Measurements from ENCODE around the gene WDFY2. TPM values are rescaled to one million over a fixed set of nuclear protein-coding genes. Genes with fewer than 3 reads are reported as not detected.

Gene WDFY2
- total and polyA plus RNA-seq, 4 donors = 4.6 to 27.3 (median 10.9) TPM

DNA sequence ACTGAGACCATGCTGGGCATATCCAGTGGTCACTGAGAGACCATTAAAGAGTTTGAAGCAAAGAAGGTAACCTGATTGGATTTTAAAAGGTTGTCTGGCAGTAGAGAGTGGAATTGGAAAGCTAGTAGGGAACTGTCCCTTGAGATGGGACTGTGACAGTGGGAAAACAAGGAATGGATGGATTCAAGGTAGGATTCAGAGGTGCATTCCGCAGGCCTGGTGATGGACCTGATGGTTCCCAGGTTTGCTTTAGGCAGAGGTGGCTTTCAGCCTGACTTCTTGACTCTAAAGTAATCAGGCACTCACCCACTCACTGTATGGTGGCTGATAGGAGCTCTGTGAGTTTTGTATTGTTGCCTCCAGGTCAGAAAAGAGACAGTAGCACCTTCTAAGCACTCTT lies 146.7 kb downstream of the WDFY2 start:
- Histone ChIP-seq H3K9me3 (ENCODE audit: control insufficient read depth in 4 of 4, insufficient read depth in 3 of 4, low read length in 3 of 4) (no peaks in the 10 kb centered on the region), H3K9ac (ENCODE audit: insufficient read depth in 1 of 2, low read length in 2 of 2) (no peak overlapping the region), H3K27ac (ENCODE audit: low read depth in 1 of 2, low read length in 1 of 2) (no peak overlapping the region), H3K4me1 (ENCODE audit: control insufficient read depth in 5 of 5, insufficient read depth in 5 of 5, low read length in 5 of 5) (peaks cover 5 to 46% (median 9%) of the 10 kb centered on the region in 5 donors), H3K4me3 (no peak overlapping the region), H3K36me3 (ENCODE audit: control insufficient read depth in 4 of 4, insufficient read depth in 4 of 4, low read length in 4 of 4) (peaks cover 0 to 8% (median 3%) of the 10 kb centered on the region in 4 donors), H3K27me3 (ENCODE audit: control insufficient read depth in 3 of 3, insufficient read depth in 3 of 3, low read length in 2 of 3) (peaks cover 0 to 3% (median 0%) of the 10 kb centered on the region in 3 donors)
- TF ChIP-seq, protein P1, sequence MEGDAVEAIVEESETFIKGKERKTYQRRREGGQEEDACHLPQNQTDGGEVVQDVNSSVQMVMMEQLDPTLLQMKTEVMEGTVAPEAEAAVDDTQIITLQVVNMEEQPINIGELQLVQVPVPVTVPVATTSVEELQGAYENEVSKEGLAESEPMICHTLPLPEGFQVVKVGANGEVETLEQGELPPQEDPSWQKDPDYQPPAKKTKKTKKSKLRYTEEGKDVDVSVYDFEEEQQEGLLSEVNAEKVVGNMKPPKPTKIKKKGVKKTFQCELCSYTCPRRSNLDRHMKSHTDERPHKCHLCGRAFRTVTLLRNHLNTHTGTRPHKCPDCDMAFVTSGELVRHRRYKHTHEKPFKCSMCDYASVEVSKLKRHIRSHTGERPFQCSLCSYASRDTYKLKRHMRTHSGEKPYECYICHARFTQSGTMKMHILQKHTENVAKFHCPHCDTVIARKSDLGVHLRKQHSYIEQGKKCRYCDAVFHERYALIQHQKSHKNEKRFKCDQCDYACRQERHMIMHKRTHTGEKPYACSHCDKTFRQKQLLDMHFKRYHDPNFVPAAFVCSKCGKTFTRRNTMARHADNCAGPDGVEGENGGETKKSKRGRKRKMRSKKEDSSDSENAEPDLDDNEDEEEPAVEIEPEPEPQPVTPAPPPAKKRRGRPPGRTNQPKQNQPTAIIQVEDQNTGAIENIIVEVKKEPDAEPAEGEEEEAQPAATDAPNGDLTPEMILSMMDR (IDR thresholded peaks at IDR 0.05; ENCODE audit: control extremely low read depth, extremely low read depth) = no peak
- ATAC-seq (ENCODE audit: insufficient read depth, low FRiP score) = no peak
- DNase-seq = no peak
- WGBS, 2 donors = 100% methylated on average over 1 of the region's 1 CpG

DNA sequence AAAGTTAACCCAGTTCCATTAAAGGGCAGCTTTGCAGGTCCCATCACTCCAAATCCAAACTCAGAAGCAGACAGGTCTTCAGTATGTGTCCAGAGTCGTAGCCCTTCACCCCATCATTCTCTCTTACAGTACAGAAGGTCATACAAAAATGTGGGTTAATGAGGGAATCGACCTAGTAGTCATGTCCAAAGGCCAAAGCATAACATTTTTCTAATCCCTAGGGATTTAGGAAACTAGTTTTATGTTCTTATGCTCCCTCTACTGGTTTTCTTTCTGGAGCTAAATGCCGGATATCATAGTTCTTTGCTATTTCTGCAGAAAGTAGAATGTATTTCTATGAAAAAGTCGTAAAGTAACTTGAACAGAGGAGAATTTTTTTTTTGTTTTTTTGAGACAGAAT lies 147.5 kb downstream of the WDFY2 start:
- TF ChIP-seq, protein P1 (IDR thresholded peaks at IDR 0.05; ENCODE audit: control extremely low read depth, extremely low read depth) = no peak
- Histone ChIP-seq H3K4me1 (ENCODE audit: control insufficient read depth in 5 of 5, insufficient read depth in 5 of 5, low read length in 5 of 5) (peaks cover 3 to 38% (median 9%) of the 10 kb centered on the region in 5 donors), H3K36me3 (ENCODE audit: control insufficient read depth in 4 of 4, insufficient read depth in 4 of 4, low read length in 4 of 4) (peaks cover 0 to 7% (median 3%) of the 10 kb centered on the region in 4 donors), H3K9ac (ENCODE audit: insufficient read depth in 1 of 2, low read length in 2 of 2) (peak overlapping the region in 1 of 2 donors; percentile 19), H3K4me3 (no peak overlapping the region), H3K9me3 (ENCODE audit: control insufficient read depth in 4 of 4, insufficient read depth in 3 of 4, low read length in 3 of 4) (no peaks in the 10 kb centered on the region), H3K27ac (ENCODE audit: low read depth in 1 of 2, low read length in 1 of 2) (no peak overlapping the region), H3K27me3 (ENCODE audit: control insufficient read depth in 3 of 3, insufficient read depth in 3 of 3, low read length in 2 of 3) (peaks cover 0 to 3% (median 0%) of the 10 kb centered on the region in 3 donors)
- ATAC-seq (ENCODE audit: insufficient read depth, low FRiP score) (no peak), DNase-seq (peak in 2 of 3 donors; percentile 71 to 76)
- WGBS, 2 donors = 72 to 87% methylated on average over 4 of the region's 4 CpGs

DNA sequence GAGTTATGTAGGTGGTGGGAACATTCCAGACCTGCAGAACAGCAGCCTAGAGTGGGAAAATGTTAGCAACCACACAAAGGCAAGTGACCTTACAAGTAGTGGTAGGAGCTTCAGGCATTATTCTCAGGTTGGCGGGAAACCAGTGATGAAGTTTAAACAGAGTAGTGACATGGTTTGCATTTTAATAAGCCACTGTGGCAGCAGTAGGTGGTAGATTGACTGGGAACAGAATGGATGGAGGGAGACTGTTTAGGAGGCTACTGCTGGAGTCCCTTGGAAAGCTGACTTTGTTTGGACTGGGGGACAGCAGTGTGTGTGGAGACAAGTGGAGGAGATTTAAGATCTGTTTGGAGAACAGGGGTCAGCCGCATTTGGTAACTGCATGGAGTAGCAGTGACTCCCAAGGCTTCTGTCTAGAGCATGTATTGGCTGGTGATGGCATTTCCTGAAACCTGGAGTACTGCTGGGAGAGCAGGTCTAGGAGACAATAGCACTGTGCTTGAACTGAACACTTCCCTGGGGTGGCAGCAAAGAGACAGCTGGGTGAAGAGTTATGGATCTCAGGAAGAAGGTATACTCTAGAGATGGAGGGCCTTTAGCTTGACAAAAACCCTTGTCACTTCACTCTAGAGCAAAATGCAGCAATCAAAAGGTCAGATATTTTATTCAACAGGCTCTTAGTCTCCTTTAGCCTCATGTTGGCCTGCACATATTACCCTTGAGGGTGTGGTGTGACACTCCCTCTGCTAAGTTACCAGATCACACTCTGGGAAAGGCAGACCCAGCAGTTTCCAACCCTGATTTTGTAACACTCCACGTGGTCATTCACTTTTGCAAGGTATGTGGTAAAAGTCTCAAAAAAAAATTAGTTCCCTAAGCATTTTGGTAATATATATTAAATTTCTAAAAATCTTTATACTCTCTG lies 149.4 kb downstream of the WDFY2 start:
- no peak for ATAC-seq (ENCODE audit: insufficient read depth, low FRiP score)
- H3K4me3 ChIP-seq = no peak overlapping the region
- H3K27me3 ChIP-seq (ENCODE audit: control insufficient read depth in 3 of 3, insufficient read depth in 3 of 3, low read length in 2 of 3) = peaks cover 0 to 3% (median 0%) of the 10 kb centered on the region in 3 donors
- TF ChIP-seq, protein P1 (IDR thresholded peaks at IDR 0.05; ENCODE audit: control extremely low read depth, extremely low read depth) = no peak
- H3K36me3 ChIP-seq (ENCODE audit: control insufficient read depth in 4 of 4, insufficient read depth in 4 of 4, low read length in 4 of 4) = peaks cover 0 to 7% (median 2%) of the 10 kb centered on the region in 4 donors
- no peak overlapping the region for H3K9ac ChIP-seq (ENCODE audit: insufficient read depth in 1 of 2, low read length in 2 of 2)
- H3K27ac ChIP-seq (ENCODE audit: low read depth in 1 of 2, low read length in 1 of 2) = no peak overlapping the region
- no peaks in the 10 kb centered on the region for H3K9me3 ChIP-seq (ENCODE audit: control insufficient read depth in 4 of 4, insufficient read depth in 3 of 4, low read length in 3 of 4)
- peaks cover 0 to 24% (median 7%) of the 10 kb centered on the region in 5 donors for H3K4me1 ChIP-seq (ENCODE audit: control insufficient read depth in 5 of 5, insufficient read depth in 5 of 5, low read length in 5 of 5)
- DNase-seq = no peak
- WGBS, 2 donors = 74 to 78% methylated on average over 3 of the region's 3 CpGs

Measured in lung (tissue), 12 donors.